TTC549 (cell line): ENCODE results near the gene MUCL3.
"Not testable (repeated sequence)": the region's sequence is repeated elsewhere in the genome, so short reads cannot be mapped to it uniquely, and the experiment has no call there.

ENCODE experiments used
- FAIRE-seq: peaks from 2 replicates; lab custom pipeline; 2012; peaks lifted over from hg19 to GRCh38; lab: Jason Lieb, UNC

The MUCL3 gene

DNA sequence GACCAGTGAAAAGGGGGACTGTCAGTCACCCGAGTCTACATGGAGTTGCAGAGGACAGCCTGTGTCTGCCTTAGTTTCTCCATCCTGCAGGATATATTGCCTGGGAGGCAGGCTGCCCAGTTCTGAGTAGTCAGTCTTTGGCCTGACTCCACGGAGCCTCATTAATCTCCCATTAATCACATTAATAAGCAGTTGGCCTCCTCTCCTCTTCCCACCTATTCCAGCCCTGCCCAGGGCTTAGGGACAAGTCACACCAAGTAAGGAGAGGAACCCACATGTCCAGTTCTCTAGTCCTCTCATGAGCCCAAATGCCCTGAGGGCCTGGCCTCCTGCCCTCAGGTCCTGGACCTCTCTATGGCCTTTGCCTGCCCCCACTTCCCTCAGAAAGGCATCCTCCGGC is 1.3 kb upstream of the MUCL3 start:
- FAIRE-seq: no peak

DNA sequence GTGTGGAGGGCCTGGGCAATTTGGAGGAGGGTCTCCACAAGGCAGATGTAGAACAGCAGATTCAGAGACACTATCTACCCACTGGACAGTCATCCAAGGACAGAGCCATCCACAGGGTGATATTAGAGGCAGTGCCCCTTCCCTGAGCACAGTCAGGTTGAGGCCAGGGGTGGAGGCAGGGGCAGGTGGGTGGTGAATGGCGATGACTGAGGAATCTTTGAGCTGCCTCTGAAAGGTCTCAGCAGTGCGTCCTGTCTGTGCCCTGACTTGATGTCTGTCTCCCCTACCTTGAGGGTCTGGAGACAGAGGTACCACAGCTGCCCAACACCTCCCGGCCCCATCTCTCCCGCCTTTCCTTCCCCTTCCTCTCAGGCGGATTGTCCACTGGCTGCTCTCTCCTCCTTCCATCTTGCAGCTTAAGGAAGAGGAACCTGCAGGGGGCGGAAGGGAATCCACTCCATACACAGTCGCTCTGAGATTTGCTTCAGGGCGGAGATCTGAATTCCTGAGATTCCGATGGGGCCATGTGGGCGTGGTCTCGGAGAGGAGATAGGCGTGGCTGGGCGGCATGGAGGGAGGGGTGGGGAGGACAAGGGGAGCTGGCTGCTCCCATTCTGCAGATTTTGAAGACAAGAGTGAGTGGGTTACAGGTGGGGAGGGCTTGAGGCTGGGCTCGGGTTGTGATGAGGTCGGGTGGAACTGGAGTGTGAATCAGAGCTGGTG is 1.7 kb downstream of the MUCL3 start:
- FAIRE-seq: no peak

DNA sequence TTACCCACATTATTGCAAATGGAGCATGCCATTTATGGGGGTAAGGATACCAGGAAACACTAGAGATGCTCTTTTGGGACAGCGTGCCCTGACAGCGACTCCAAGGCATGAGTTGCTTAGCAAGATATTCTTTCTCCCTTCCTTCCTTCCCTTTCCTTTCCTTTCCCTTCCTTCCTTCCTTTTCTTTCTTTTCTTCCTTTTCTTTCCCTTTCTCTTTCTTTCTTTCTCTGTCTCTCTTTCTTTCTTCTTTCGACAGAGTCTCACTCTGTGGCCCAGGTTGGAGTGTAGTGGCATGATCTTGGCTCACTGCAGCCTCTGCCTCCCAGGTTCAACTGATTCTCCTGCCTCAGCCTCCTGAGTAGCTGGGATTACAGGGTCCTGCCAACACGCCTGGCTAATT is 3.3 kb downstream of the MUCL3 start:
- FAIRE-seq: no peak

GRCh38 chr6:30945281-30945680 is 4.5 kb downstream of the MUCL3 start:
- FAIRE-seq: no peak

DNA sequence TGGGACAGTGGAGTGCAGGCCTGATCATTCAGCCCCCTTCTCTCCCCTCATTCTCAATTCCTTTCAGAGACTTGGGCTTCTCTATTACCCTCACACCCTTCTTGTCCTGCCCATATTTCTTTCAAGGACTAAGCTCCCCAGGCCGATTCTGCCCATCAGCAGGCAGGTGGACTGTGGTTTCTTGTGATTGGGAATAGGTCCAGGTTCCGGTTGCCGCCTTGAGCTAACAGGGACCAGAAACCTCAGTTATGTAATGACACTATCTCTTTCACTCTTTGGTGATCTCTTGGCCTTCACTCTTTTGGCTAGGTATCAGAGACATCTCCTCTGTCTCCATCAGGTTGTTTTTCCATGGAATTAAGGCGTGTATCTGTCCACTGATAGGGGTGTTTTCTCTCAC is 6.5 kb downstream of the MUCL3 start:
- no peak for FAIRE-seq

DNA sequence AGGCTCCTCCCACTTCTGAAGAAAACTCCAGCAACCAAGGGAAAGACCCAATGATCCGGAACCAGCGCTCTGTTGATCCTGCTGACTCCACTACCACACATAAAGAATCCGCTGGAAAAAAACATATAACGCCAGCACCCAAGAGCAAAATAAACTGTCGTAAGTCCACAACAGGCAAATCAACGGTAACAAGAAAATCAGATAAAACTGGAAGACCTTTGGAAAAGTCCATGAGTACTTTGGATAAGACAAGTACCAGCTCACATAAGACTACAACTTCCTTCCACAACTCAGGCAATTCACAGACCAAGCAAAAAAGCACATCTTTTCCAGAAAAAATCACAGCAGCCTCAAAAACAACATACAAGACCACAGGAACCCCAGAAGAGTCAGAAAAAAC is 8.0 kb downstream of the MUCL3 start:
- FAIRE-seq: no peak

- no peak for FAIRE-seq
These were observed 11.2 kb downstream of the MUCL3 start for GRCh38 chr6:30951907-30952469.

- no peak for FAIRE-seq
These were observed 14.0 kb downstream of the MUCL3 start for GRCh38 chr6:30954631-30955366.

- FAIRE-seq: no peak
These were observed 14.7 kb downstream of the MUCL3 start for GRCh38 chr6:30955367-30956042.

- no peak for FAIRE-seq
These were observed 16.9 kb downstream of the MUCL3 start for GRCh38 chr6:30957716-30958115.

DNA sequence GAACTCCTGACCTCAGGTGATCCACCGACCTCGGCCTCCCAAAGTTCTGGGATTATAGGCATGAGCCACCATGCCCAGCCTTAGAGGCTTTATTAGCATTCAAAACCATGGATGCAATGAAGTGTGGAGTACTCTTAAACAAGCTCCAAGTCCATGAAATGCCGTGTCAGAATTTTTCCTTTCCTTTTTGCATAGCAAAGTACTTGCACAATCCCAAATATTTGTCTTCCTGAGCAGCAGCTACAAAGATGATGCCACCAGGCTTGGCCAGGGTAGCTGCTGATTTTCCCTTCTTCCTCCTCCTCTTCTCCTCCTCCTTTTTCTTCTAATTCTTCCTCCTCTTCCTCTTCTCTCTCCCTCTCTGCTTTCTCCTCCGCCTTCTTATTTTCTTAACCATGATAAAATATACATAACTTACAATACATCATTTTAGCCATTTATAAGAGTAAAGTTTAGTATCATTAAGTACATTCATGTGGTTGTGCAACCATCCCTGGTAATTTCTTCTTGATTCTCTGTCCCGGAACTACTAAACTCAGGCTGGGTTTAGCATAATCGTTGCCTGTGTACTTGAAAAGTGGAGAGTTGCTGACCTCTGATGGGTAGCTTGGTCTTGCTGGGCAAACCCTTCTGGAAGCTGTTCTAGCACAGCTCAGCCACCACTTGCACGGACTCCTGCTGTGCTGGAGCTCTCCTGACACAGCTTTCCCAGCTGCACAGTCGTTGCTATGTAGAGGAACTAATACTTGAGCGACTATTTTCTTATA is 20.3 kb downstream of the MUCL3 start:
- FAIRE-seq: no peak

DNA sequence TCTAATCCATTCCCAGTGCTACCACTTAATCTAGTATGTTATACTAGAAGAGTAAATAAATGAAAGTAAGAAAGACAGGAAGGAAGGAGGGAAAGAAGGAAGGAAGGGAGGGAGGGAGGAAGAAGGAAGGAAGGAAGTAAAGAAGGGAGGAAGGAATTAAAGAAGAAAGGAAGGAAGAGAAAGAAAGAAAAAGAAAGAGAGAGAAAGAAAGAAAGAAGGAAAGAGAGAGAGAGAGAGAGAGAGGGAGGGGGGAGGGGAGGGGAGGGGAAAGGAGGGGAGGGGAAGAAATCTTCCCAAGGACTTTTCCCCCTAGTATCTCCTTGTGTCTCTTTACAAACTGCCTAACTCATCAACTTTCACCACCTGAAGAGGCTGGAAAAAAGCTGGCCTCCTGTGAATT is 21.9 kb downstream of the MUCL3 start:
- no peak for FAIRE-seq

GRCh38 chr6:30963641-30964040 is 22.9 kb downstream of the MUCL3 start:
- no peak for FAIRE-seq

- no peak for FAIRE-seq
These were observed 23.3 kb downstream of the MUCL3 start for GRCh38 chr6:30964075-30964474.

DNA sequence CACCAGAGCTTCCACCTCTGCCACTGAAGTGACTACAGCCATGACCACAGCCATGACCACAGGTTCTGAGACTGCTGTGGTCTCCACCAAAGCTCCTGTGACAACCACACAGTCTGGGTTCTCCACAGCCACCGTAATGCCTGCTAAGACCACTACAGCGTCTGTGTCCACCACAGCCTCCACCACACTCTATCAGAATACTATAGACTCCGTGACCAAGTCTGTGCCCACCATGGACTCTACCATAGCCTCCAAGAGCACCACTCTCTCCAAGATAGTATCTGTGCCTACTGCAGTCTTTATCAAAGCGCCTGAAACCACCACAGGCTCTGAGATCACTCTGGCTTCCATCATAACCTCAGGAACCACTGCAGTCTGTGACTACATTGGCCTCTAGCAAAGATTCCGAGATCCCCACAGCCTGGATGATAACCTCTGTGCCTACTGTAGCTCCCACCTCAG is 24.4 kb downstream of the MUCL3 start:
- FAIRE-seq: no peak

DNA sequence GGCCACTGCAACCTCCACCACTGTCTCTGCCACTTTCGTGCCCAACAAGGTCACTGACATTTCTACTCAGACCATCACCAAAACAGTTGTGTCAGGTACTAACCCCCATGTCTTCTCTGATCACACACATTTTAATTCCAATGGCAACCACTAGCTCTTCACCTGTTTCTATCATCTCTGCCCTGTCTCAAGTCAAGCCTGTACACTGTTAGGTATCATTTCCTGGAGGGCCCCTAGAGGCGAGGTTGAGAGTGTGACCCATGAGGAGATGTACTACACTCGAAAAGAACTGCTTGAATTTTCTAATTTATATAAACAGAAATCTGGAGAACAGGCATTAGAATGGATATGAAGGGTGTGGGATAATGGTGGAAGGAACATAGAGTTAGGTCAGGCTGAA is 25.4 kb downstream of the MUCL3 start:
- no peak for FAIRE-seq

DNA sequence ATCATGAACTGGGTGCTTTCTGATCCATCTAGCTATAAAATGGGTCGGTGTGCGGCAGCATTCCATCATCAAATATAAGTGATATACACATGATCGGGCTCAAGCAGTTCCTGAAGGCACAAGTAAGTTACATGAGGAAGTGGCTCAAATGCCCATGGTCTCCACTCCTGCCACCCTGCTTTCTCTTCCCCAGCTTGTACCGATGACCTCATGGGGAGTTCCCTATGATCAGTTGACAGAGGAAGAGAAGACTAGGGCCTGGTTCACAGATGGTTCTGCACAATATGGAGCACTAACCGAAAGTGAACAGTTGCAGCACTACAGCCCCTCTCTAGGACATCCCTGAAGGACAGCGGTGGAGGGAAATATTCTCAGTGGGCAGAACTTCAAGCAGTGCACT is 28.4 kb downstream of the MUCL3 start:
- FAIRE-seq: not testable (repeated sequence)

- no peak for FAIRE-seq
These were observed 30.2 kb downstream of the MUCL3 start for GRCh38 chr6:30970946-30971345.

DNA sequence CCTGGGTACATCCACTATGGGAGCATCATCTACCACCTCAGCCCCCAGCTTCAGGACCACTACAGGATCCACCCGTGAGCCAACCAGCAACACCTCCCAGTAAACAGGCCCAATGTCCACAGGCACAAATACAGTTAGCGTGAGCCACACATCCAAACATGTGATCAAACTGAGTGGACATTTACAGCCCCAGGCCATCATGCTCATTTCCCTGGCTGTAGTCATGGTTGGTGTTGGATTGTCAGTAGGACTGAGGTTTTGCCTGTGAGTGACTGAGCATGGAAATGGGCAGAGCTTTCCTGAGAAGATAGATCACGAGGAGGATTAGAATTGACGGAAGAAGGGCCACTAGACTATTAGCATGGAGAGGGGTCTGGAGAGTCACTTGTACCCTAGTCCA is 32.0 kb downstream of the MUCL3 start:
- FAIRE-seq: no peak

DNA sequence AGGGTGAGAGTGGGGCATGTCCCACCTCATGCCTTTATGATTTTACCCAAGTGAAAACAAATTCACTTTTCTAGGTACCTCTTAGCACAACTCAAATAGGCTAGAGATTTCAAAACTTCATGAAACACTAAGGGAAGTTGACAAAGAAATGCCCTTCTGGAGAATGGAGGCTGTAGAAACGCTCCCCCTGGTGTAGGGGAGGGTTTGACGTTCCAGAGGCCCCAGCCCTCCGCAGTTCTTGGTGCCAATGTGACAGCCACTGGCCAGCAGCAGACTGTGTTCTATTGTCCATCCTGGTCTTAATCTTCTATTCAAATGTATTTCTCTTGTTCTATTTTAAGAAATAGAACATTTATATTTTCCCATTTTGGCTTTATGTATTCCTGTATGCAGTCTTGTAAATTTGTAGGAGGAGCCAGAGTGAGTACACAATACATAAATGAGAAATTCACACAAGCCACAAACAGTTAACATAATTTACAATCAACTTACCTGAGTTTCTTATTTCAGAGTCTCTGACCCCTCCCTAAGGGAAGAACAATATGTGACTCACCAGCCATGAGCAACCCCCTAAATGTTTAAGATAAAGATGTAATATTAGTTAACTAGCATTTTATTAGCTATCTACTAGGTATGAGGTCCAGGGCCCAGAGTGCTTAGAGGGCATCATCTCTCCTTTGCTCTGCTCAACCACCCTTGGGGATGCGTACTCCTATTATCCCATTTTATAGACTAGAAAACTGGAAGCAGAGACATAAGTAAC is 33.9 kb downstream of the MUCL3 start:
- FAIRE-seq: no peak

GRCh38 chr6:30979141-30979540 is 38.4 kb downstream of the MUCL3 start:
- no peak for FAIRE-seq
